Measurements from ENCODE around the gene DCAF17.
"Not testable (repeated sequence)": the region's sequence is repeated elsewhere in the genome, so short reads cannot be mapped to it uniquely, and the experiment has no call there.

Gene DCAF17

DNA sequence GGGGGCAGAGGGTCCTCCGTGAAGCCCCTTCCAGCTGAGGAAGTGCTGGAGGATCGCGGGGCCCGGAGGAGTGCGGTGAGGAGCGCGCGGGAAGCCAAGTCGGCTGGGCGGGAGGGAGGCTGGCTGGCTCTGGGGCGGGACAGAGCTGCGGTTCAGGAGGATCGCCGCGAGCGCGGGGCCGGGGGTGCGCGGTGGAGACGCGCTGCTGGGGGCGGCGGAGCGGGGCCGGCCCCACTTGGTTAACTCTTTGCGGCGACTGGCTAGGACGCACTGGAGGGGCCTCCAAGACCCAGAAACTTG is 88.7 kb downstream of the DCAF17 start:
- intact Hi-C loops (cut with DNase I; ENCODE audit: low total_unique reads), result loop anchor here (5.0 to 10.0 kb wide), 2 partner anchors 90 to 1698 kb away; partner anchors contain the start of genes DCAF17, METTL5, METTL8 and UBR3

GRCh38 chr2:171523088-171524017 is 89.3 kb downstream of the DCAF17 start:
- Histone ChIP-seq H3K9me3 (no peaks in the 10 kb centered on the region), H3K27ac (peak overlapping the region; percentile 99), H3K4me3 (peak overlapping the region; percentile 94 to 100), H3K27me3 (no peaks in the 10 kb centered on the region), H3K4me1 (peaks cover 0 to 48% (median 11%) of the 10 kb centered on the region in 4 donors), H3K36me3 (no peaks in the 10 kb centered on the region)
- TF ChIP-seq, protein P1, sequence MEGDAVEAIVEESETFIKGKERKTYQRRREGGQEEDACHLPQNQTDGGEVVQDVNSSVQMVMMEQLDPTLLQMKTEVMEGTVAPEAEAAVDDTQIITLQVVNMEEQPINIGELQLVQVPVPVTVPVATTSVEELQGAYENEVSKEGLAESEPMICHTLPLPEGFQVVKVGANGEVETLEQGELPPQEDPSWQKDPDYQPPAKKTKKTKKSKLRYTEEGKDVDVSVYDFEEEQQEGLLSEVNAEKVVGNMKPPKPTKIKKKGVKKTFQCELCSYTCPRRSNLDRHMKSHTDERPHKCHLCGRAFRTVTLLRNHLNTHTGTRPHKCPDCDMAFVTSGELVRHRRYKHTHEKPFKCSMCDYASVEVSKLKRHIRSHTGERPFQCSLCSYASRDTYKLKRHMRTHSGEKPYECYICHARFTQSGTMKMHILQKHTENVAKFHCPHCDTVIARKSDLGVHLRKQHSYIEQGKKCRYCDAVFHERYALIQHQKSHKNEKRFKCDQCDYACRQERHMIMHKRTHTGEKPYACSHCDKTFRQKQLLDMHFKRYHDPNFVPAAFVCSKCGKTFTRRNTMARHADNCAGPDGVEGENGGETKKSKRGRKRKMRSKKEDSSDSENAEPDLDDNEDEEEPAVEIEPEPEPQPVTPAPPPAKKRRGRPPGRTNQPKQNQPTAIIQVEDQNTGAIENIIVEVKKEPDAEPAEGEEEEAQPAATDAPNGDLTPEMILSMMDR (IDR thresholded peaks at IDR 0.05), result no peak
- peak; percentile 94 for DNase-seq
- intact Hi-C loops (cut with DNase I; ENCODE audit: low total_unique reads), result loop anchor here (5.0 to 10.0 kb wide), 2 partner anchors 91 to 1699 kb away; partner anchors contain the start of genes DCAF17, METTL5, METTL8 and UBR3

More for the DNA sequence above, 88.7 kb downstream of the DCAF17 start:
- no peak for DNase-seq
- no peaks in the 10 kb centered on the region for H3K36me3 ChIP-seq
- H3K27ac ChIP-seq, result peak overlapping the region; percentile 99
- TF ChIP-seq, protein P1 (IDR thresholded peaks at IDR 0.05), result no peak
- peak overlapping the region; percentile 94 to 100 for H3K4me3 ChIP-seq
- no peaks in the 10 kb centered on the region for H3K27me3 ChIP-seq
- no peaks in the 10 kb centered on the region for H3K9me3 ChIP-seq
- H3K4me1 ChIP-seq, result peaks cover 0 to 45% (median 9%) of the 10 kb centered on the region in 4 donors

GRCh38 chr2:171524018-171524401 is 90.0 kb downstream of the DCAF17 start:
- intact Hi-C loops (cut with DNase I; ENCODE audit: low total_unique reads), result loop anchor here (5.0 to 10.0 kb wide), 2 partner anchors 92 to 1699 kb away; partner anchors contain the start of genes DCAF17, METTL5, METTL8 and UBR3
- DNase-seq, result no peak
- no peaks in the 10 kb centered on the region for H3K27me3 ChIP-seq
- TF ChIP-seq, protein P1 (IDR thresholded peaks at IDR 0.05), result no peak
- peaks cover 0 to 48% (median 13%) of the 10 kb centered on the region in 4 donors for H3K4me1 ChIP-seq
- H3K4me3 ChIP-seq, result peak overlapping the region; percentile 94 to 100
- H3K36me3 ChIP-seq, result no peaks in the 10 kb centered on the region
- H3K27ac ChIP-seq, result peak overlapping the region; percentile 99
- no peaks in the 10 kb centered on the region for H3K9me3 ChIP-seq

- Histone ChIP-seq H3K36me3 (peaks cover 0 to 3% (median 0%) of the 10 kb centered on the region in 3 donors), H3K4me1 (peaks cover 0 to 78% (median 33%) of the 10 kb centered on the region in 4 donors), H3K9me3 (no peaks in the 10 kb centered on the region), H3K27ac (peak overlapping the region; percentile 65 to 72), H3K4me3 (no peak overlapping the region), H3K27me3 (no peaks in the 10 kb centered on the region)
- intact Hi-C loops (cut with DNase I; ENCODE audit: low total_unique reads), result loop anchor here (10.0 kb wide), 1 partner anchor 1705 kb away; the partner anchor contains the start of genes METTL5 and UBR3
- TF ChIP-seq, protein P1 (IDR thresholded peaks at IDR 0.05), result peak; percentile 31 to 33
- DNase-seq, result no peak
These were observed 95.9 kb downstream of the DCAF17 start for GRCh38 chr2:171529914-171530313.

GRCh38 chr2:171530378-171530777 is 96.4 kb downstream of the DCAF17 start:
- intact Hi-C loops (cut with DNase I; ENCODE audit: low total_unique reads), result no loop called here
- Histone ChIP-seq H3K9me3 (no peaks in the 10 kb centered on the region), H3K36me3 (peaks cover 0 to 4% (median 0%) of the 10 kb centered on the region in 3 donors), H3K27ac (peak overlapping the region; percentile 65 to 72), H3K4me1 (peaks cover 0 to 76% (median 30%) of the 10 kb centered on the region in 4 donors), H3K4me3 (peak overlapping the region in 1 of 2 donors; percentile 11), H3K27me3 (no peaks in the 10 kb centered on the region)
- TF ChIP-seq, protein P1 (IDR thresholded peaks at IDR 0.05), result no peak
- DNase-seq, result no peak

GRCh38 chr2:171530859-171531258 is 96.8 kb downstream of the DCAF17 start:
- DNase-seq; H3K36me3 ChIP-seq; H3K9me3 ChIP-seq; H3K27me3 ChIP-seq; intact Hi-C loops (cut with DNase I; ENCODE audit: low total_unique reads): not testable (repeated sequence)
- H3K4me3 ChIP-seq, result peak overlapping the region; percentile 11 to 19
- H3K27ac ChIP-seq, result peak overlapping the region; percentile 65 to 72
- H3K4me1 ChIP-seq, result peaks cover 0 to 76% (median 32%) of the 10 kb centered on the region in 4 donors
